HUES48 (cell line): ENCODE measurements around the gene CLTCL1.

ENCODE experiments used
- H3K27ac ChIP-seq: one replicate; pipeline ENCODE4 v1.7.0; 2013; ENCODE audit warnings: low read depth, low read length, inconsistent platforms
- H3K27me3 ChIP-seq: 2 replicates; pipeline ENCODE4 v1.6.1; 2013; ENCODE audit warnings: mild to moderate bottlenecking, low read length; ENCODE audit not compliant: control insufficient read depth, insufficient read depth
- H3K36me3 ChIP-seq: 2 replicates; pipeline ENCODE4 v1.6.1; 2013; ENCODE audit warnings: low read length; ENCODE audit not compliant: control insufficient read depth, insufficient read depth
- H3K4me1 ChIP-seq: 2 replicates; pipeline ENCODE4 v1.6.1; 2013; ENCODE audit warnings: mild to moderate bottlenecking, low read length; ENCODE audit not compliant: control insufficient read depth, insufficient read depth
- H3K4me3 ChIP-seq: 2 replicates; pipeline ENCODE4 v1.5.1; 2013; ENCODE audit warnings: mild to moderate bottlenecking, low read depth, low read length
- H3K9ac ChIP-seq: 2 replicates; pipeline ENCODE4 v1.6.1; 2013; ENCODE audit warnings: mild to moderate bottlenecking, low read depth, low read length, moderate library complexity
- H3K9me3 ChIP-seq: 2 replicates; pipeline ENCODE4 v1.6.1; 2013; ENCODE audit warnings: low read length; ENCODE audit not compliant: control insufficient read depth, insufficient read depth

Gene CLTCL1

DNA sequence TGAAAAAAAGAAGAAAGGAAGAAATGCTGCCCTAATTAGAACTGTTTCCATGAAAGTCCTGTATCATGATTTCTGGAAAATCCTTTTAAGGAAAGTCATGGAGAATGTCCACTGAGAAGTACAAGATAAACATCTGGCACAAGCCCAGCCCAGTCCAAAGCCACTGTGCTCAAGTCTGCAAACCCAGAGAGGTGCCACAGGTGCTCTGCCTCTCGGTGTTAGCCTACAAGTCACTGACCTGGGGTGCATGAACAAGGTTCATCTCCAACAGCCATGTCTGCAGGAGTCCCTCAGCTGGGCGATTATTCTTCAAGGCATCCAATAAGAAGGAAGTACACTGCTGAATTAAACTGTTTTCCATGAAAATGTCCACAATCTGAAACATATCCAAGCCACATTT is 61.9 kb downstream of the CLTCL1 start:
- Histone ChIP-seq H3K9me3 (no peaks in the 10 kb centered on the region), H3K36me3 (peaks cover 76% of the 10 kb centered on the region), H3K4me3 (no peak overlapping the region), H3K27ac (no peak overlapping the region), H3K9ac (no peak overlapping the region), H3K4me1 (no peaks in the 10 kb centered on the region), H3K27me3 (no peaks in the 10 kb centered on the region)

DNA sequence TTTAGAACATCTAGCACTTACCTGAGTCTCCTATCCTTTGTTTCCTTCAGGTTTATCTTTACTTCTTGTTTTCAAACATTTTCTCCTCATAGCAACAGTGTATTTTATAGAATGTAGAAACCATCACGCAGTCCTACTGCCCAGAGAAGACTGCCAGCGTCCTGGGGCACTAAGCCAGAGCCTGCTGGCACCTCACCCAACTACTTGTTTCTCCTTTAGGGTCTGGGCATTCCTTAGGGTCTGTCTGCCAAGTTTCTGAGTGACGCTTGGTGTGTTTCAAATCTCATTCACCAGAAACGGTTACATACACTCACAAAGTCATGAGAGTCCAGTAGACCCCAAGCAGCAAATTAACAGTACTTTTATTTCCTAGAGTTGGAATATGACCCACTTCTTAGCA is 63.3 kb downstream of the CLTCL1 start:
- Histone ChIP-seq H3K4me3 (no peak overlapping the region), H3K27me3 (no peaks in the 10 kb centered on the region), H3K36me3 (peaks cover 79% of the 10 kb centered on the region), H3K9ac (no peak overlapping the region), H3K27ac (no peak overlapping the region), H3K4me1 (no peaks in the 10 kb centered on the region), H3K9me3 (no peaks in the 10 kb centered on the region)

DNA sequence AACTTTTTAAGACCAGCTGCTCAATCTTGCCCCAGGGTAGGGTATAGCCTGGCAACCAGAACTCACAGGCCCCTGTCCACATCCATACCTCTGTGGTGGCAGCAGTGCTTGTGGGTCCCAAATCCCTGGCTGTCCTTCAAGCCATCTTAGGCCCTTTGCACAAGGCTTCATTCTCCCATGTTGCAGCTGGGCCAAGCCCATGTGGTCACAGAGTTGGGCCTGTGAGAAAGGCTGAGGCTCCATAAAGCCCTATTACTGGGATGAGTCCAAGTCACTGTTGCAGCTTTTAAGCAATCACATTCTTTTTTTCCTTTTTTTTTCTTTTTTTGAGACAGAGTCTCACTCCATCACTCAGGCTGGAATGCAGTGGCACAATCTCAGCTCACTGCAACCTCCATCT is 65.1 kb downstream of the CLTCL1 start:
- no peaks in the 10 kb centered on the region for H3K9me3 ChIP-seq
- no peak overlapping the region for H3K9ac ChIP-seq
- peaks cover 80% of the 10 kb centered on the region for H3K36me3 ChIP-seq
- no peaks in the 10 kb centered on the region for H3K4me1 ChIP-seq
- no peak overlapping the region for H3K4me3 ChIP-seq
- H3K27me3 ChIP-seq, result no peaks in the 10 kb centered on the region
- H3K27ac ChIP-seq, result no peak overlapping the region

DNA sequence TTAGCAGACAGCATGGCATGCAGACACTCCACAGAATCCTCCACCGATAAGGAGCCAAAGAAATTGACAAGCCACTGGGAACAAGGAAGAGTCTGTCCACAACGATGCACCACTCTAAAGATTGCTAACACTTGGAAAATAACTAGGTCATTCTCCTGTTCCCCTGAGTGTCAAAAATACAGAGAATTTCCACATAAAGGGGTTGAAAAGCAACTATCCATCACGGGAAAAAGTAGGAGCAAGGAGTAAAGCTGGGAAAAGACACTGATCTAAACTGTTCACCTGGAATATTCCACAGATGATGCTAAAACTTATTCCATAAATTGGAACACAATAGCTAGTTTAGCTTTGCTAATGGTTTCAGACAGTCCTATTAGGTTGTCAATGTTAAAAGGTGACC is 66.0 kb downstream of the CLTCL1 start:
- H3K4me1 ChIP-seq, result no peaks in the 10 kb centered on the region
- peaks cover 83% of the 10 kb centered on the region for H3K36me3 ChIP-seq
- no peak overlapping the region for H3K9ac ChIP-seq
- H3K4me3 ChIP-seq, result no peak overlapping the region
- no peaks in the 10 kb centered on the region for H3K9me3 ChIP-seq
- H3K27me3 ChIP-seq, result no peaks in the 10 kb centered on the region
- H3K27ac ChIP-seq, result no peak overlapping the region

DNA sequence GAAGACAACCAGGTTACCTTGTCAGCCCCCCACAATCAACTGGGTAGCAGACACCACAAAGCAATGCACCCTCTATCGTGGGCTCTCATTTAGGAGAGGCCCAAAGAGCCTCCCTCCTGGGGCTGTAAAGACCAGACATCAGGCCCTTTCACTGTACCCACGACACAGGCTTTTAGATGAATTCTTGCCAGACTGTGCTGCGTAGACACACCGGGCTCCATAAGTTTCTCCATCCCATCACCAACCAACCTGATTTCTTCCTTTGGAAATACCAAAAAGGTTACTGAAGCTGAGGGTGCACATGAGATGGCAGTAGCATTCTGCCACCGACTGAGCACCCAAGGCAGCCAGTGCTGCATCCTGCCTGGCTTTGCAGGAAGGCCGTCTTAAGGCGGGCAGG is 66.5 kb downstream of the CLTCL1 start:
- H3K4me1 ChIP-seq, result no peaks in the 10 kb centered on the region
- no peaks in the 10 kb centered on the region for H3K9me3 ChIP-seq
- no peak overlapping the region for H3K27ac ChIP-seq
- peaks cover 85% of the 10 kb centered on the region for H3K36me3 ChIP-seq
- H3K4me3 ChIP-seq, result no peak overlapping the region
- H3K27me3 ChIP-seq, result no peaks in the 10 kb centered on the region
- H3K9ac ChIP-seq, result no peak overlapping the region

DNA sequence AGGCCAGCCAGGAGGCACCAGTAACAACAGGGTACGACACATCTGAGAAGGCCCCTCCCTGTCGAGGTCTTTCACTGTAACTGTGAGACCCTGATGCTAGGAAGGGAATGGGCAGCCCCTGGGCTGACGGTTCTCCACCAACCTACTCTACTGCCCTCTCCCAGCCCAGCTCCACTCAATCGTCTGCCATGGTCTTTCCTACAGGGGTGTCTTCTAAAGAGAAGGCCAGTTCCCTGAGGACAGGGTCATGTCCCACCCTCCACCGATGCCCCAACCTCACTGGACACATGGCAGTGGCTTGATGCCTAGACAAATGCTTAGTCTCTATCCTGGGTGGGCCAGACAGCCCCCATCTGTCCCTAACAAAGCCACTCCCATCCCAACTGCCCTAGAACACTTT is 67.0 kb downstream of the CLTCL1 start:
- Histone ChIP-seq H3K9ac (no peak overlapping the region), H3K4me3 (no peak overlapping the region), H3K27me3 (no peaks in the 10 kb centered on the region), H3K9me3 (no peaks in the 10 kb centered on the region), H3K4me1 (no peaks in the 10 kb centered on the region), H3K27ac (no peak overlapping the region), H3K36me3 (peaks cover 86% of the 10 kb centered on the region)

DNA sequence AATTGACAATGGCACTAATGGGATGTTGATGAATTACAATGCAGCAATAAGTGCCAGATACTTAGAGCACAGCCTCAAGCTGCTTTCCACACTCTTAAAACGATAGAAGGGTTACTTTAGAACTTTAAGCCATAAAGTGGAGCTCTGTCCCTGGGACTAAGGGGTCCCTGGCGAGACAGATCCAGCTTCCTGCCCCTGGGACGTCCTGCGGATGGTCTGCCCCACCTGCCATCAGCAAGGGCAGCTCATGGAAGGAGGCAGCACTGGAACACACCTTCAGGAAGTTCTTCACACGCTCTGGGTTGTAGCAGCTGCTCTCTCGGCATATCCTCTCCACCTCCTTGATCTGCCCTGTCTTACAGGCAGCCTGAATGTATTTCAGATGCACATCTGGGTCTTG is 67.9 kb downstream of the CLTCL1 start:
- H3K27ac ChIP-seq, result no peak overlapping the region
- H3K36me3 ChIP-seq, result peaks cover 77% of the 10 kb centered on the region
- no peaks in the 10 kb centered on the region for H3K9me3 ChIP-seq
- H3K9ac ChIP-seq, result no peak overlapping the region
- H3K4me3 ChIP-seq, result no peak overlapping the region
- no peaks in the 10 kb centered on the region for H3K27me3 ChIP-seq
- H3K4me1 ChIP-seq, result no peaks in the 10 kb centered on the region

DNA sequence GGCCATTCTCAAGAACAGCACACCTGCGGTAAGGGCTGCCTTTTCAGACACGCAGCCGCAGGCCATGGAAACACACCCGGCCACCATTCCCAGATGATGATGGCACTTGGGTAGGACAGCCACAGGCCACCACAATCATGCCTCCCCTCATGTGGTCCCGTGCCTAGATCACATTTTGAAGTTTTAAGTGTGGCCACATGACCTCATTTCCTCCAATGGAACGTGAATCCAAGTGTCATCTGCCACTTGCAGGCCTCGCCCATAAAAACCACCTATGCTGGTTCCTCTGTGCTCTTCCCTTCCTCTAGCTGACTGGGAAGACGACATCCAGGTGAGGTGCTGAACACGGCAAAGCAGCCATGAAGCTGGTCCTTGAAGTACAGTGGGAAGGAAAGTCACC is 68.4 kb downstream of the CLTCL1 start:
- peaks cover 72% of the 10 kb centered on the region for H3K36me3 ChIP-seq

DNA sequence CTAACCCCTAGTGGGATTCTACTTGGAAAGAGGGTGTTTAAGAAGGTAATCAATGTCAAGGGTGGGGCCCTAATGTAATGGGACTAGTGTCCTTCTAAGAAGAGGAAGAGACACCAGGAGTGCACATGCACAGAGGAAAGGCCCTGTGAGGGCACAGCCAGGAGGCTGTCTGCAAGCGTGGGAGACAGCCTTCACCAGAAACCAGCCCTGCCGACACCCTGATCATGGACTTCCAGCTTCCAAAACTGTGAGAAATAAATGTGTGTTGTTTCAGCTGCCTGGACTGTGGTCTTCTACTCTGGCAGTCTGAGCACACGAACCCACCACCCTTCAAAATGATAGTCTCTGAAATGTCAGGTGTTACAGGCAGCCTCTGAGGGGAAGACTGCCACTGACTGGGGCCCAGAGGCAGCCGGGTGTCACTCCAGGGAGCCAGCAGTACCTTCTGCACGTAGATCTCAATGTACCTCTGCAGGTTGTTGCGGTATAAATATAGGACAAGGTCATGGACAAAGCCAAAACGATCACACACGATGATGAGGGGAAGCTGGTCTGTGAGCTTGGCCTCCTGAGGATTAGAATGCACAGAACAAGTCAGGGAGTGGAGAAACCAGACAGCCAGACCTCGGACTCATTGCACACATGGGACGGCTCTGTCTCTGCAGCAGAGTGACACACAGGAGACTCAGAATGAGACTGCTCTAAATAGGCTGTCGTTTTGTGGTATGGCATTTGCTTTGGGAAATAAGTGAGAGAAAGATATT is 69.1 kb downstream of the CLTCL1 start:
- Histone ChIP-seq H3K27me3 (no peaks in the 10 kb centered on the region), H3K9ac (no peak overlapping the region), H3K36me3 (peaks cover 67% of the 10 kb centered on the region), H3K27ac (no peak overlapping the region), H3K4me1 (peaks cover 9% of the 10 kb centered on the region; the same call in 1 of the 2 replicates), H3K9me3 (no peaks in the 10 kb centered on the region), H3K4me3 (no peak overlapping the region)

More for the DNA sequence above, 68.4 kb downstream of the CLTCL1 start:
- Histone ChIP-seq H3K4me3 (no peak overlapping the region), H3K9ac (no peak overlapping the region), H3K4me1 (peaks cover 5% of the 10 kb centered on the region; the same call in 1 of the 2 replicates), H3K27ac (no peak overlapping the region), H3K9me3 (no peaks in the 10 kb centered on the region), H3K27me3 (no peaks in the 10 kb centered on the region)

DNA sequence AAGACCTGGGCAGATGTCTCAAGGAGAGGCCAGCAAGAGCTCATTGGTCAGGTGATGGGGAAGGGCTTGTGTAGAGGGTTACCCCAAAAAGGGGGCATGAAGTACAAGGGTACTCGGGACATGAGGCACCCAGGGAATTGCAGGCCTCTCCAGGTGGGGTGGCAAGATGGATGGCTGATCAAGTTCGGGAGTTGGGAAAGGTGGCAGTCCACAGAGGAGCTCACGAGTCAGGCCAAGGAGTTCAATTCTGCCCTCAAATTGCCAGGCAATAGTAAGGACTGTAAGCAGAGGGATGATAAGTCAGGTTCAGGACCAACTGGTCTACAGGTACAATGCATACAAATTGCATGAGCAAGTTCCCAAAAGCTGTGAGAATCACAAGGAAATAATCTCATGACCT is 70.7 kb downstream of the CLTCL1 start:
- H3K4me1 ChIP-seq, result peaks cover 9% of the 10 kb centered on the region; the same call in 1 of the 2 replicates
- H3K9ac ChIP-seq, result no peak overlapping the region
- no peaks in the 10 kb centered on the region for H3K9me3 ChIP-seq
- no peak overlapping the region for H3K27ac ChIP-seq
- no peak overlapping the region for H3K4me3 ChIP-seq
- H3K36me3 ChIP-seq, result peaks cover 62% of the 10 kb centered on the region
- H3K27me3 ChIP-seq, result no peaks in the 10 kb centered on the region

DNA sequence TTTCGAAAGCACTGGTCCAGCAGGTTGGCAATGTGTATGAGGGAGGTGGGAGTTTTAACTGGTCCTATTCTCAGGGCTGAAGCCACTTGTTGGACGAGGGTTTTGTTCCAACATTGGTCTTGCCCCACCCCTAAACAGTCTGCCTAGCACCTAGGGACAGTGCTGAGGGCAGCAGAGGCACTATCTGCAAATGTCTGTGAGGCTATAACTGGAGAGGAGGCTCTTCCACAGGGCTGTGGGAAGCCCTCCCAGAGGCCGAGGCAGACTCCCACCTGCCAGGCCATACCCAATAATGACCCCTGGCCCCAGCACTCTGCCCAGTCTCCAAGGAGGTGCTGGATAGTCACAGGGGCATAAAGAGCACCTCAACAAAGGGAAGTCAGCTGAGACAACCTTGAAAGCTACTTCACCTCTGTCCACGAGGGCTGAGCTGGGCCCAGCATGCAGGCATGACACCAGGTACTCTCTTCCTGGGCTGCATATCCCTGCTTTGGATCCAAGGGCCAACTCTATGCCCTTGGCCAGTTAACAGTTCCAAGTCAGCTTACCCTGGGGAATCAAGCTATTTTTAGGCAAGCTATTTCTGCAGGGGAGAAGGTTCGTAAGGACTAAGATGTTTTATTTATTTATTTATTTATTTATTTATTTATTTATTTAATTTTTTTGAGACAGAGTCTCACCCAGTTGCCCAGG is 72.8 kb downstream of the CLTCL1 start:
- no peak overlapping the region for H3K27ac ChIP-seq
- H3K27me3 ChIP-seq, result no peaks in the 10 kb centered on the region
- no peaks in the 10 kb centered on the region for H3K9me3 ChIP-seq
- peaks cover 53% of the 10 kb centered on the region for H3K36me3 ChIP-seq
- H3K4me1 ChIP-seq, result peaks cover 17% of the 10 kb centered on the region
- no peak overlapping the region for H3K4me3 ChIP-seq
- no peak overlapping the region for H3K9ac ChIP-seq
